Kidney (tissue), 14 donors: ENCODE data around the gene UBE2D2. TPM values are rescaled to one million over a fixed set of nuclear protein-coding genes. Genes with fewer than 3 reads are reported as not detected.
"Not testable (repeated sequence)": the region's sequence is repeated elsewhere in the genome, so short reads cannot be mapped to it uniquely, and the experiment has no call there.

Experiments used
- DNase-seq, 5 donors: peaks; one replicate each; pipeline ENCODE4 v3.0.0-alpha.2; 2013 to 2020
- FAIRE-seq: peaks from 2 replicates; lab custom pipeline; 2012; peaks lifted over from hg19 to GRCh38; lab: Jason Lieb, UNC
- H3K27ac ChIP-seq, 2 donors: one replicate each; pipeline ENCODE4 v1.7.0; 2013; ENCODE audit warnings: low read depth in 2 of 2, low read length in 2 of 2, inconsistent platforms in 1 of 2
- H3K27me3 ChIP-seq: one replicate; pipeline ENCODE4 v1.7.1; 2013; ENCODE audit warnings: low read length, inconsistent platforms; ENCODE audit not compliant: control insufficient read depth, insufficient read depth
- H3K36me3 ChIP-seq, 3 donors: one replicate each; pipeline versions ENCODE4 v1.7.0 to v1.7.1; 2013; ENCODE audit warnings: low read length in 3 of 3, control low read depth in 1 of 3, inconsistent platforms in 1 of 3; ENCODE audit not compliant: insufficient read depth in 3 of 3, control insufficient read depth in 2 of 3
- H3K4me1 ChIP-seq, 3 donors: one replicate each; pipeline versions ENCODE4 v1.7.0 to v1.7.1; 2013; ENCODE audit warnings: low read length in 3 of 3, inconsistent platforms in 1 of 3, low read depth in 1 of 3; ENCODE audit not compliant: control insufficient read depth in 2 of 3, insufficient read depth in 2 of 3
- H3K4me3 ChIP-seq, 3 donors: one replicate each; pipeline versions ENCODE4 v1.7.0 to v1.8.1; 2013; ENCODE audit warnings: low read length in 3 of 3, control low read depth in 1 of 3, inconsistent platforms in 1 of 3
- H3K9ac ChIP-seq, 3 donors: one replicate each; pipeline versions ENCODE4 v1.7.0 to v1.7.1; 2013; ENCODE audit warnings: low read length in 3 of 3, control low read depth in 1 of 3, inconsistent platforms in 1 of 3
- H3K9me3 ChIP-seq, 3 donors: one replicate each; pipeline versions ENCODE4 v1.7.0 to v1.7.1; 2013; ENCODE audit warnings: low read length in 3 of 3, control low read depth in 1 of 3, inconsistent platforms in 1 of 3; ENCODE audit not compliant: control insufficient read depth in 2 of 3, insufficient read depth in 1 of 3
- intact Hi-C: fragments of 100-400 bp; cut with DNase I; formaldehyde crosslinking; loops from one replicate; pipeline ENCODE4 v1.11.1; 2022
- polyA plus RNA-seq: library from polyadenylated mRNA; stranded (reverse); fragments of 350-450 nt; fragmentation: Illumina TruSeq; extraction: RNeasy Lipid Tissue Mini Kit (QIAGEN cat#74804); gene quantifications from one replicate; pipeline ENCODE4 v1.2.3, GENCODE V29; 2014; ENCODE audit warnings: low read depth, low replicate concordance; ENCODE audit not compliant: insufficient read depth
- total RNA-seq: library from RNA; stranded (reverse); fragmentation: NEBNext Ultra II Directional; extraction: Animal tissue kit (Norgen Biotek cat#: 25700); gene quantifications from one replicate; pipeline ENCODE4 v1.2.1, GENCODE V29; 2021
- TF ChIP-seq, protein P1 (sequence below): IDR thresholded peaks from 3 replicates; pipeline ENCODE4 v1.5.1; 2012; ENCODE audit warnings: mild to moderate bottlenecking, moderate library complexity, borderline replicate concordance; ENCODE audit not compliant: insufficient read depth; ENCODE audit errors: extremely low read depth
- donor health status: control.
- donor health status: control.
- donor health status: control.
- donor health status: control.
- donor health status: control.
- donor health status: DM: yes; HTN: yes; CAD: no.
- donor health status: Normal renal cell carcinoma (clear cell type).

Gene UBE2D2
- total and polyA plus RNA-seq, 2 donors from 2014 or later = 118 to 131 TPM

DNA sequence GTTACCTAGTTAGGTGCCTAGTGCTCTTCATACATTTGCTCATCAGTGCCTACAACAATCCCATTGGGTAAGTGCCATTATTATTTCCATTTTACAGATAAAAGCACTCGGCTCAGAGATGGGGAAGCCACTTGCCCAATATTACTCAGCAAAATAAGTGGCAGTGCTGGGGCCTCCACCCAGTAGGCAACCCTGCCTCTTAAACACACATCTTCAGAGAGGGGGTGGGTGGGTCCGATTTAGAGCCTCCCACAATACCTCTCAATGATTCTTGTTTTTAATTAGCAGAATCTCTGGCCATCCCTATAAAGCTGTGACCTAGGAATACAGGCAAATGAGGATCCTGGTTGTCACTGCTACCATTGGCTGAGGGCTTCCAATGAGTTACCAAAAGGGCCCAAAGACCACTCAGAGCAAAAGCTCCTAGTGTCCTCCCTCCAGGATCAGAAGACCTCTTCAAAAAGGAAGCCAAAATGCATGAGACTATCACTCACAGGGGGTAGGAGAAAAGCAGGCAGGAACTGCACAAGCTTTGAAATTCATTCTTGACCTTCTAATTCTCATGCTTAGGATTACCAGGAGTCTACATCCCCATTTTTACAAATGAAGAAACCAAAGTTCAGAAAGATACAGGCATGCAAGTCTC is 36.1 kb upstream of the UBE2D2 start:
- Histone ChIP-seq H3K9me3 (no peaks in the 10 kb centered on the region), H3K4me1 (no peaks in the 10 kb centered on the region), H3K27me3 (no peaks in the 10 kb centered on the region), H3K27ac (peak overlapping the region; percentile 18 to 41), H3K36me3 (no peaks in the 10 kb centered on the region), H3K9ac (no peak overlapping the region), H3K4me3 (no peak overlapping the region)
- TF ChIP-seq, protein P1, sequence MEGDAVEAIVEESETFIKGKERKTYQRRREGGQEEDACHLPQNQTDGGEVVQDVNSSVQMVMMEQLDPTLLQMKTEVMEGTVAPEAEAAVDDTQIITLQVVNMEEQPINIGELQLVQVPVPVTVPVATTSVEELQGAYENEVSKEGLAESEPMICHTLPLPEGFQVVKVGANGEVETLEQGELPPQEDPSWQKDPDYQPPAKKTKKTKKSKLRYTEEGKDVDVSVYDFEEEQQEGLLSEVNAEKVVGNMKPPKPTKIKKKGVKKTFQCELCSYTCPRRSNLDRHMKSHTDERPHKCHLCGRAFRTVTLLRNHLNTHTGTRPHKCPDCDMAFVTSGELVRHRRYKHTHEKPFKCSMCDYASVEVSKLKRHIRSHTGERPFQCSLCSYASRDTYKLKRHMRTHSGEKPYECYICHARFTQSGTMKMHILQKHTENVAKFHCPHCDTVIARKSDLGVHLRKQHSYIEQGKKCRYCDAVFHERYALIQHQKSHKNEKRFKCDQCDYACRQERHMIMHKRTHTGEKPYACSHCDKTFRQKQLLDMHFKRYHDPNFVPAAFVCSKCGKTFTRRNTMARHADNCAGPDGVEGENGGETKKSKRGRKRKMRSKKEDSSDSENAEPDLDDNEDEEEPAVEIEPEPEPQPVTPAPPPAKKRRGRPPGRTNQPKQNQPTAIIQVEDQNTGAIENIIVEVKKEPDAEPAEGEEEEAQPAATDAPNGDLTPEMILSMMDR = no peak
- FAIRE-seq (no peak), DNase-seq (no peak)
- intact Hi-C loops = no loop called here

DNA sequence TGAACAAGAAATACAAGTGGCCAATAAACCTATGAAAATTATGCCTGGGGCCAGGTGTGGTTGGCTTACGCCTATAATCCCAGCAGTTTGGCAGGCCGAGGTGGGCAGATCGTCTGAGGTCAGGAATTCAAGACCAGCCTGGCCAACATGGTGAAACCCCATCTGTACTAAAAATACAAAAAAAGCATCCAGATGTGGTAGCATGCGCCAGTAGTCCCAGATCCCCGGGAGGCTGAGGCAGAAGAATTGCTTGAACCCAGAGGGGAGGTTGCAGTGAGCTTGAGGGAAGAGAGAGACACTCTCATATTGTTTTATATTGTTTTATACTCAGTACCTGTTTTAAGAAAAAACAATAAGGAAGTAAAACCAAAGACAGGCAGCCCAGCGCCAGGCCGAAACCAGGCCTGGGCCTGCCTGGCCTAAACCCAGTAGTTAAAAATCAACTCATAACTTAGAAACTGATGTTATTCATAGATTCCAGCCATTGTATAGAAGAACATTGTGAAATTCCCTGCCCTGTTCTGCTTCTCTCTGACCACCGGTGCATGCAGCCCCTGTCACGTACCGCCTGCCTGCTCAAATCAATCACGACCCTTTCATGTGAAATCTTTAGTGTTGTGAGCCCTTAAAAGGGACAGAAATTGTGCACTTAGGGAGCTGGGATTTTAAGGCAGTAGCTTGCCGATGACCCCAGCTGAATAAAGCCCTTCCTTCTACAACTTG is 35.4 kb upstream of the UBE2D2 start:
- H3K36me3 ChIP-seq, DNase-seq, H3K9me3 ChIP-seq, intact Hi-C loops, H3K27me3 ChIP-seq, H3K4me3 ChIP-seq, FAIRE-seq, H3K4me1 ChIP-seq: not testable (repeated sequence)
- Histone ChIP-seq H3K9ac (peak overlapping the region in 1 of 3 donors; percentile 26), H3K27ac (peak overlapping the region; percentile 41 to 57)

DNA sequence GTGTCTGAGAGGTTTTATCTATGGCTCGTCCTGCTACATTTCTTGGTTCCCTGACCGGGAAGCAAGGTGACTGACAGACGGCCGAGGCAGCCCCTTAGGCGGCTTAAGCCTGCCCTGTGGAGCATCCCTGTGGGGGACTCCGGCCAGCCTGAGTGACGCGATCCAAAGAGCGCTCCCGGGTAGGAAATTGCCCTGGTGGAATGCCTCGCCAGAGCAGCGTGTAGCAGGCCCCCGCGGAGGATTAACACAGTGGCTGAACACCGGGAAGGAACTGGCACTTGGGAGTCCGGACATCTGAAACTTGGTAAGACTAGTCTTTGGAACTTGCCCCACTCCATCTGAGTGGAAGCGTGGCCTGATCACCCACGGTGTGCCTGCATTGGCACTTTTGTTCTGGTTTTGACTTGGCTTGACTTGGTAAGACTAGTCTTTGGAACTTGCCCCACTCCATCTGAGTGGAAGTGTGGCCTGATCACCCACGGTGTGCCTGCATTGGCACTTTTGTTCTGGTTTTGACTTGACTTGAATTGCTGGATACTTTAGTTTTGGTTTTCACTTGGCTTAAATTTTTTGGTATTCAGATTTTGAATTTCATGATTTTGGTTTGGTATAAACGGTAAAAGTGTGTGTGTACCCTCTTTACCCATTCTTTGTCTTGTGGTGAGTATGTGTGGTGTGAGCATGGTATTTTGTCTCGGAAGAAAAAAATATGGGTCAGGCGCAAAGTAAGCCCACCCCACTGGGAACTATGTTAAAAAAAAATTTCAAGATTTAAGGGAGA is 34.6 kb upstream of the UBE2D2 start:
- H3K27ac ChIP-seq = peak overlapping the region in 1 of 2 donors; percentile 57
- H3K9ac ChIP-seq, H3K4me1 ChIP-seq, H3K9me3 ChIP-seq, intact Hi-C loops, H3K4me3 ChIP-seq, H3K27me3 ChIP-seq, FAIRE-seq, H3K36me3 ChIP-seq: not testable (repeated sequence)
- peak in 4 of 5 donors; percentile 52 to 66 (median 56) for DNase-seq

DNA sequence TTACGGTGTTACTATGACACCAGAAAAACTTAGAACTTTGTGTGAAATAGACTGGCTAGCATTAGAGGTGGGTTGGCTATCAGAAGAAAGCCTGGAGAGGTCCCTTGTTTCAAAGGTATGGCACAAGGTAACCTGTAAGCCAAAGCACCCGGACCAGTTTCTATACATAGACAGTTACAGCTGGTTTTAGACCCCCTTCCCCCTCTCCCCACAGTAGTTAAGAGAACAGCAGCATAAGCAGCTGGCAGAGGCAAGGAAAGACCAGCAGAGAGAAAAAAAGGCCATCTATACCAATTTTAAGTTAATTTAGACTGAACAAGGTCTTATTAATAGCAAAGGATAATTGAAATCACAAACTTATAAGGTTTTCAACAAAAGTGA is 34.1 kb upstream of the UBE2D2 start:
- H3K4me1 ChIP-seq, H3K4me3 ChIP-seq, H3K27me3 ChIP-seq, H3K9ac ChIP-seq, FAIRE-seq, DNase-seq, H3K9me3 ChIP-seq, H3K36me3 ChIP-seq, intact Hi-C loops: not testable (repeated sequence)
- peak overlapping the region in 1 of 2 donors; percentile 32 for H3K27ac ChIP-seq

DNA sequence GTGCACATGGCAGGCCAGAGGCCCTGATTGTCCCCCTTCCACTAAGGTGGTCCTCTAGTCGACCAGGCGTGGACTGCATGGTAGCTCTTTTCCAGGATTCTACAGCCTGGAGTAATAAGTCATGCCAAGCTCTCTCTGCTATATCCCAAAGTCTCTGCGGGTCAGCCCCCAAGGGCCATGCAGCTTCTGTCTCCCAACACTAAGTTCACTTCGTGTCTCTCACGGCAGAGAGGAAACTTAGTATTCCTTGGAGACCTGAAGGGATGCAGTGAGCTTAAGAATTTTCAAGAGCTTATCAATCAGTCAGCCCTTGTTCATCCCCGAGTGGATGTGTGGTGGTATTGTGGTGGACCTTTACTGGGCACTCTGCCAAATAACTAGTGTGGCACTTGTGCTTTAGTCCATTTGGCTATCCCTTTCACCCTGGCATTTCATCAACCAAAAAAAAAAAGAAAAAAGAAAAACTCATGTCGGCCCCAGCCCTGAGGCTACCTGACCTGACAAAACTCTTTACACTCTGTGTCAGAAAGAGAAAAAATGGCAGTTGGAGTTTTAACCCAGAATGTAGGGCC is 33.2 kb upstream of the UBE2D2 start:
- DNase-seq, H3K27me3 ChIP-seq, H3K9ac ChIP-seq, H3K4me3 ChIP-seq, H3K4me1 ChIP-seq, H3K9me3 ChIP-seq, H3K36me3 ChIP-seq, H3K27ac ChIP-seq, intact Hi-C loops, FAIRE-seq: not testable (repeated sequence)

DNA sequence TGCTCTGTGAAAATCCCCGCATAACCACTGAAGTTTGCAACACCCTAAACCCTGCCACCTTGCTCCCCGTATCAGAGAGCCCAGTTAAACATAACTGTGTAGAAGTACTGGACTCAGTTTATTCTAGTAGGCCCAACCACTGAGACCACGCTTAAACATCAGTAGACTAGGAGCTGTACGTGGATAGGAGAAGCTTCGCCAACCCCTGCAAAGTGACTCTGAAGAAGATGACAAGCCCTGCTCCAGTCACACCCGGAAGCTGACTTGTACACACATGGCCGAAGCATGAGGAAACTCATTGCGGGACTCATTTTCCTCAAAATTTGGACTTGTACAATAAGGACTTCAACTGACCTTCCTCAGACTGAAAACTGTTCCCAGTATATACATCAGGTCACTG is 32.4 kb upstream of the UBE2D2 start:
- DNase-seq, H3K4me3 ChIP-seq, H3K9me3 ChIP-seq, H3K36me3 ChIP-seq, H3K9ac ChIP-seq, FAIRE-seq, intact Hi-C loops, H3K27ac ChIP-seq, H3K4me1 ChIP-seq, H3K27me3 ChIP-seq: not testable (repeated sequence)

DNA sequence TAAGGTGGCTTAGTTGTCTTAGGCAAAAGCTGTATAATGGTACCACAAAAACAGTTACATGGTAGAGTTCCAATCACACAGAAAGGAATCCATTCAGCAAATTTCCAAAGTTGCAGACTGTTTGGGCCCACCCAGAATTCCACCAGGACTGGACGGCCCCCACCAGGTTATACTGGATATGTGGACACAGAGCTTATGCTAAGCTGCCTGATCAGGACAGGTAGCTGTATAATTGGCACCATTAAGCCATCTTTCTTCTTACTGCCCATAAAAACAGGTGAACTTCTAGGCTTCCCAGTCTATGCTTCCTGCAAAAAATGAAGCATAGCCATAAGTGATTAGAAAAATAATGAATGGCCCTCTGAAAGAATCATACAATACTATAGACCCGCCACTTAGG is 31.1 kb upstream of the UBE2D2 start:
- H3K4me3 ChIP-seq, H3K36me3 ChIP-seq, H3K9ac ChIP-seq, intact Hi-C loops, DNase-seq, H3K9me3 ChIP-seq, H3K27me3 ChIP-seq, H3K4me1 ChIP-seq, FAIRE-seq, H3K27ac ChIP-seq: not testable (repeated sequence)
